ENCODE data around the gene AAMDC.

DNA sequence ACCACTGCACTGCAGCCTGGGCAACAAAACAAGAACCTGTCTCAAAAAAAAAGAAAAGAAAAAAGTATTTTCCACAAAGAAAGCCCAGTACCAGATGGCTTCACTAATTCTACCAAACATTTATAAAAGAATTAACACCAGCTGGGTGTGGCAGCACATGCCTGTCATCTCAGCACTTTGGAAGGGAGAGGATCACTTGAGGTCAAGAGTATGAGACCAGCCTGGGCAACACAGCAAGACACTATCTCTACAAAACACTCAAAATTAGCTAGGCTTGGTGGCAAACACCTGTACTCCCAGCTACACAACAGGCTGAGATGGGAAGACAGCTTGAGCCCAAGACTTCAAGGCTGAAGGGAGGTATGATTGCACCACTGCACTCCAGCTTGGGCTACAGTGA is 20.5 kb upstream of the AAMDC start:
- TF ChIP-seq POLR2A (IDR thresholded peaks at IDR 0.05; ENCODE audit: low read depth, low read length) (no peak), SPI1 (IDR thresholded peaks at IDR 0.05; ENCODE audit: low read depth, low read length) (no peak), TAF1 (IDR thresholded peaks at IDR 0.05; ENCODE audit: low read depth, low read length) (no peak), POLR2AphosphoS5 (IDR thresholded peaks at IDR 0.05; ENCODE audit: low read depth, low read length) (no peak)
